ENCODE results near the gene LCP1. TPM values are rescaled to one million over a fixed set of nuclear protein-coding genes. Genes with fewer than 3 reads are reported as not detected.

Gene LCP1
- total and polyA plus RNA-seq, 12 donors, result 17.3 to 109 (median 59.8) TPM

DNA sequence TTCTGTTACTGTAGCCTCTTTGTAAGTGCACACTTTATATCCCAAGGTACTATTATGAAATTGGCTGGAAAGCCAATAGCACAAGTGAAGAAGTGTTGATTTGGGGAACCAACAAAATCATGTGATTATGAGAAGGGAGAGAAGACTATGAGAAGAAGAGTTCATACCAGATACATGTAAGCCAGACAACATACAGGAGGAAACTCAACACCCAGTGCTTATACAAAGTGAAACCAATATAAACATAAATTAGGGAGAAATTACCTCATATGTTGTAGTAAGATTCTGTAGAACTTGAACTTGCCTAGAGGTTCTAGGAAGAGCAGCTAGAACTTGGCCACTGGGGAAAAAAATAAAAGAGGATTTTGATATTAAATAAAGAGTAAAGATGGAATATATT is 94.5 kb downstream of the LCP1 start:
- Histone ChIP-seq H3K4me3 (no peak overlapping the region), H3K9me3 (replicated peaks in 1 of 3) (no peaks in the 10 kb centered on the region), H3K4me1 (replicated peaks in 1 of 2) (no peaks in the 10 kb centered on the region), H3K27ac (no peak overlapping the region), H3K36me3 (replicated peaks in 1 of 2) (no peaks in the 10 kb centered on the region), H3K27me3 (no peaks in the 10 kb centered on the region)
- intact Hi-C loops (cut with DNase I), result no loop called here
- DNase-seq, result no peak
- TF ChIP-seq POLR2A (IDR thresholded peaks at IDR 0.05) (no peak), CTCF (IDR thresholded peaks at IDR 0.05) (no peak)

- no peaks in the 10 kb centered on the region for H3K27me3 ChIP-seq
- DNase-seq, result no peak
- no peak overlapping the region for H3K27ac ChIP-seq
- no peaks in the 10 kb centered on the region for H3K36me3 ChIP-seq (replicated peaks in 1 of 2)
- intact Hi-C loops (cut with DNase I), result no loop called here
- WGBS, 4 donors, result 82 to 91% (median 90%) methylated on average over 6 to 12 of the region's 12 CpGs
- H3K9me3 ChIP-seq (replicated peaks in 1 of 3), result no peaks in the 10 kb centered on the region
- no peaks in the 10 kb centered on the region for H3K4me1 ChIP-seq (replicated peaks in 1 of 2)
- no peak for TF ChIP-seq CTCF (IDR thresholded peaks at IDR 0.05)
- no peak for TF ChIP-seq POLR2A (IDR thresholded peaks at IDR 0.05)
- no peak overlapping the region for H3K4me3 ChIP-seq
Observed at GRCh38 chr13:46086985-46087384, 95.0 kb downstream of the LCP1 start.

DNA sequence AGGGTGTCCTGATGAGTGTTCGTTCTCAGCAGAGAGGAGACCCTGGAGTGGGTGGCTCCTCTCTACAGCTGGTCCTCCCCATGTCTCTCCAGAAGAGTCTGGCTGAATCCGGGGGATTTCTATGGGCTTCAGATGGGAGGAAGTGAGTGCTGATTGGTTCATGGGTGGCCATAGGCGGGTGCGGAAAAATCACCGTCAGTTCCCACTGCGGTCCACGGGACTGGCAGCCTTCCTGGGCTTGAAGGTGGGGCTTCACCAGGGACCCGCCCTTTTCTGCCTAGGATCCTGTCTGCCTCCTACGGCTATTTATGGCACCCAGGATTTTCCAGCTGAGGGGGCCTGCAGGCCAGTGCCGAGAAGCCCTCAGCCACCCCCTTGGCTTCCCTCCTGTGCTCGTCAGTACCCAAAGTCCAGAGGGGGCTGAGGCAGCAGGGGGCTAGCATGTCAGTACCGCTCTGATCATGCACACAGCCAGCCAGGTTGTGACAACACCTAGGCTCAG is 95.5 kb downstream of the LCP1 start:
- WGBS, 4 donors, result 79 to 92% (median 82%) methylated on average over 7 to 12 of the region's 12 CpGs
- intact Hi-C loops (cut with DNase I), result no loop called here
- no peak overlapping the region for H3K4me3 ChIP-seq
- TF ChIP-seq POLR2A (IDR thresholded peaks at IDR 0.05), result no peak
- TF ChIP-seq CTCF (IDR thresholded peaks at IDR 0.05), result no peak
- no peak overlapping the region for H3K27ac ChIP-seq
- no peaks in the 10 kb centered on the region for H3K27me3 ChIP-seq
- no peaks in the 10 kb centered on the region for H3K36me3 ChIP-seq (replicated peaks in 1 of 2)
- no peaks in the 10 kb centered on the region for H3K9me3 ChIP-seq (replicated peaks in 1 of 3)
- no peaks in the 10 kb centered on the region for H3K4me1 ChIP-seq (replicated peaks in 1 of 2)
- DNase-seq, result no peak

- TF ChIP-seq CTCF (IDR thresholded peaks at IDR 0.05) (no peak), POLR2A (IDR thresholded peaks at IDR 0.05) (no peak)
- intact Hi-C loops (cut with DNase I), result no loop called here
- H3K27ac ChIP-seq, result no peak overlapping the region
- DNase-seq, result no peak
- WGBS, 4 donors, result 85 to 93% (median 89%) methylated on average over 11 to 13 of the region's 13 CpGs
- no peaks in the 10 kb centered on the region for H3K4me1 ChIP-seq (replicated peaks in 1 of 2)
- H3K27me3 ChIP-seq, result no peaks in the 10 kb centered on the region
- H3K36me3 ChIP-seq (replicated peaks in 1 of 2), result no peaks in the 10 kb centered on the region
- no peaks in the 10 kb centered on the region for H3K9me3 ChIP-seq (replicated peaks in 1 of 3)
- H3K4me3 ChIP-seq, result no peak overlapping the region
Observed at GRCh38 chr13:46085737-46086136, 96.2 kb downstream of the LCP1 start.
